ENCODE results near the gene USP7. TPM values are rescaled to one million over a fixed set of nuclear protein-coding genes. Genes with fewer than 3 reads are reported as not detected.

USP7 gene
- total and polyA plus RNA-seq, 2 donors = 39.1 to 100 TPM

DNA sequence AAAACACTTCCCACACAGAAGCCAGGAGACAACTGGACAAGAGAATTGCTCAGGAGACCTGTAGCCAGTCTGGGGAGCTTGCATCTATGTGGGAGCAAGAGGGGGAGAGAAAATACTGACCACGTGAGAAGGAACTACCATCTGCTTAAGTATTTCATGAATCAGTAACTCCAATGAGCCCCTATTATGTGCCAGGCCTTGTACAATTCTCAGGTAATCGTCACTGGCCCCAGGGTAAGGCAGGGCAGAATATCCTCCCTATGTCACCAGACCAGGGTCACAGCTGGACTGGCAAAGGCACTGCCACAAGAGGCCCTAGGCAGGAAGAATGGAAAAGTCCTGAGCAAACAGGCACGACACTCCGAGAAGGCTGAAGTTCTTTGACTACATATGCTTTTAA, 25.9 kb downstream of the USP7 start:
- Histone ChIP-seq H3K4me1 (ENCODE audit: insufficient read depth) (peaks cover 2% of the 10 kb centered on the region), H3K36me3 (ENCODE audit: insufficient read depth) (no peaks in the 10 kb centered on the region), H3K4me3 (ENCODE audit: low read depth, low read length) (no peak overlapping the region), H3K27ac (ENCODE audit: low read depth) (no peak overlapping the region)
- 71% methylated on average over 4 of the region's 4 CpGs for WGBS
- DNase-seq (ENCODE audit: extremely low spot score) = no peak

DNA sequence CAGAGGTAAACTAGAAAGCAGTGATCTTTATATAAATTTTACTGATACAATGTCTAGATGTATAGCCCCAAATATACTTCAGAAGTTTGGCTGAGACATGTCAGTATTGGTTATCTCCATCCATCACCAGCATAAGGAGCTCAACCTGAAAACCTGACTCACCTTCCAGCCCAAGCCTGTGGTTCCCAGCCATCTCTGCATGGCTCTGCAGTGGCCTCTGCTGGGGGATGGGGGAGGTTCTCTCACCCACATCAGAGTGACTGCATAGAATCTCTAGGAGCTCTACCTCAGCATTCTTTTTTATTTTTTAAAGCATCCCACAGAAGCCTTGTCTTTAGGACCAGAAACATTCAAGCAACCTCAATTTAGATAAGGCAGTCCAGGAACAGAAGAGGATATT, 27.3 kb downstream of the USP7 start:
- no peak overlapping the region for H3K27ac ChIP-seq (ENCODE audit: low read depth)
- no peaks in the 10 kb centered on the region for H3K36me3 ChIP-seq (ENCODE audit: insufficient read depth)
- peaks cover 2% of the 10 kb centered on the region for H3K4me1 ChIP-seq (ENCODE audit: insufficient read depth)
- DNase-seq (ENCODE audit: extremely low spot score) = no peak
- no peak overlapping the region for H3K4me3 ChIP-seq (ENCODE audit: low read depth, low read length)

- peaks cover 2% of the 10 kb centered on the region for H3K4me1 ChIP-seq (ENCODE audit: insufficient read depth)
- 81% methylated on average over 9 of the region's 9 CpGs for WGBS
- no peak for DNase-seq (ENCODE audit: extremely low spot score)
Observed at GRCh38 chr16:8935989-8936388, 27.7 kb downstream of the USP7 start.

DNA sequence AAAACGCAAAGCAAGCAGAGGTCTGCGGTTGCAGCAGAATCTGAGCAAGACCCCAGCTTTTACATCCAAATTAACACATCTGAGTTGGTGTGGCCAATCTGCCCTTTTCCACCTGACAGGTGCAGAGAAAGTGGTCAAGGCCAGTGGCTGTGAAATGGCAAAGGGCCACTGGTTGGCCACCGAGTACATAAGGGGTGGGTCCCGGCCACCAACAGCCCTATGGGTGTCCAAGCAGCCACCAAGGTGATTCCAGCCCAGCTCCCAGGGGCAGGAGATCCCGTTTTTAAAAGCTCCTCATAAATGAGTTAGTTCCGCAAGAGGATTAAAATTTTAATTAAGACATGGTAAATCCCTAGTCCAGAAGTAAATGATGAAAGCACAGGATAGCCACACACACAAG, 29.1 kb downstream of the USP7 start:
- Histone ChIP-seq H3K27ac (ENCODE audit: low read depth) (no peak overlapping the region), H3K4me1 (ENCODE audit: insufficient read depth) (peaks cover 2% of the 10 kb centered on the region), H3K4me3 (ENCODE audit: low read depth, low read length) (no peak overlapping the region), H3K36me3 (ENCODE audit: insufficient read depth) (no peaks in the 10 kb centered on the region)
- 84% methylated on average over 6 of the region's 6 CpGs for WGBS
- no peak for DNase-seq (ENCODE audit: extremely low spot score)

More at GRCh38 chr16:8935989-8936388, 27.7 kb downstream of the USP7 start:
- Histone ChIP-seq H3K36me3 (ENCODE audit: insufficient read depth) (no peaks in the 10 kb centered on the region), H3K4me3 (ENCODE audit: low read depth, low read length) (no peak overlapping the region), H3K27ac (ENCODE audit: low read depth) (no peak overlapping the region)

GRCh38 chr16:8931859-8932258, 31.8 kb downstream of the USP7 start:
- 31% methylated on average over 6 of the region's 6 CpGs for WGBS
- Histone ChIP-seq H3K36me3 (ENCODE audit: insufficient read depth) (no peaks in the 10 kb centered on the region), H3K4me1 (ENCODE audit: insufficient read depth) (no peaks in the 10 kb centered on the region), H3K4me3 (ENCODE audit: low read depth, low read length) (no peak overlapping the region), H3K27ac (ENCODE audit: low read depth) (no peak overlapping the region)
- DNase-seq (ENCODE audit: extremely low spot score) = no peak

DNA sequence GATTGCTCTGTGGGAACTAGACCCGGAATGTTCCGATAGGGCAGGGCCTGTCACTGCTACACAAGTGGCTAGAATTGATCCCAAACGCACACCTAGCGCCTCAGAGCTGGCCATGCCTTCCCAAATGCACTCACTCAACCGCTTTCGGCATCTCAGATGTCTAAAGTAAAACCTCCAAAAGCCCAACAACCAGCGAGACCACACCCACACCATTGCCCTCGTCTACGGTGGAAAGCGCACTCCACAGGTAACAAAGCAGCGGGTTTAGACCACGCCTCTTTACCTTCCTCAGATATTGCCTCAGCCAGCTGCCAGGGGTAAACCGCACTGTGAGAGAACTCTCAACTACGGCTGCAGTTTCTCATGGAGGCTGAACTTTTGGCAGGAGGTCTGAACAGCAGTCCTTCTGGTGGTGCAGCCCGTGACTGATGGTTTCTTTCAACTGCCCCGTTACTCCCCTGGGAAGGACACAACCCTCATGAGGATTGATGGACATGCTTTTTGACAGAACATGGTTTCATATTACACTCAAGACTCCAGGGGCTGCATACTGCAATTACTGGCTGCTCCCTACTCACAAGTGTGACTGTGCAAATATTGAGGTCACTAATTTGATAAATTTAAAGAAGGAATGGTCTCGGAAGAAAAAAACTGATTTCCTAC, 34.5 kb downstream of the USP7 start:
- no peak overlapping the region for H3K4me3 ChIP-seq (ENCODE audit: low read depth, low read length)
- no peaks in the 10 kb centered on the region for H3K4me1 ChIP-seq (ENCODE audit: insufficient read depth)
- H3K27ac ChIP-seq (ENCODE audit: low read depth) = no peak overlapping the region
- no peak for DNase-seq (ENCODE audit: extremely low spot score)
- WGBS = 93% methylated on average over 17 of the region's 17 CpGs
- no peaks in the 10 kb centered on the region for H3K36me3 ChIP-seq (ENCODE audit: insufficient read depth)

GRCh38 chr16:8928467-8928957, 35.2 kb downstream of the USP7 start:
- H3K4me1 ChIP-seq (ENCODE audit: insufficient read depth) = no peaks in the 10 kb centered on the region
- WGBS = 80% methylated on average over 10 of the region's 10 CpGs
- DNase-seq (ENCODE audit: extremely low spot score) = no peak

DNA sequence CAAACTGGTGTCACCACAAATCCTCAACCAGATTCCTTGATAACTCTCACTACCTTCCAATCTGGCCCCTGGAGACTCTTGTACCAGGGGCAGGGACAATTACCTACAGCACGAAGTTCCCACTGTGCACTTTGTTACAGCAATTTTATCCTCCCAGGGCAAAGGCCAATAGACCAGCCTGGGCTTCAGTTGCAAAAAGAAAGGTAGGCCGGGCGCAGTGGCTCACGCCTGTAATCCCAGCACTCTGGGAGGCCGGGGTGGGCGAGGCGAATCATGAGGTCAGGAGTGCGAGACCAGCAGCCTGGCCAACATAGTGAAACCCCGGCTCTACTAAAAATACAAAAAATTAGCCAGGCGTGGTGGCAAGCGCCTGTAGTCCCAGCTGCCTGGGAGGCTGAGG, 36.9 kb downstream of the USP7 start:
- Histone ChIP-seq H3K27ac (ENCODE audit: low read depth) (no peak overlapping the region), H3K4me1 (ENCODE audit: insufficient read depth) (no peaks in the 10 kb centered on the region), H3K36me3 (ENCODE audit: insufficient read depth) (no peaks in the 10 kb centered on the region), H3K4me3 (ENCODE audit: low read depth, low read length) (no peak overlapping the region)
- DNase-seq (ENCODE audit: extremely low spot score) = no peak
- whole genome bisulfite sequencing = 97% methylated on average over 11 of the region's 11 CpGs

More at GRCh38 chr16:8928467-8928957, 35.2 kb downstream of the USP7 start:
- H3K36me3 ChIP-seq (ENCODE audit: insufficient read depth) = no peaks in the 10 kb centered on the region
- H3K27ac ChIP-seq (ENCODE audit: low read depth) = no peak overlapping the region
- no peak overlapping the region for H3K4me3 ChIP-seq (ENCODE audit: low read depth, low read length)

DNA sequence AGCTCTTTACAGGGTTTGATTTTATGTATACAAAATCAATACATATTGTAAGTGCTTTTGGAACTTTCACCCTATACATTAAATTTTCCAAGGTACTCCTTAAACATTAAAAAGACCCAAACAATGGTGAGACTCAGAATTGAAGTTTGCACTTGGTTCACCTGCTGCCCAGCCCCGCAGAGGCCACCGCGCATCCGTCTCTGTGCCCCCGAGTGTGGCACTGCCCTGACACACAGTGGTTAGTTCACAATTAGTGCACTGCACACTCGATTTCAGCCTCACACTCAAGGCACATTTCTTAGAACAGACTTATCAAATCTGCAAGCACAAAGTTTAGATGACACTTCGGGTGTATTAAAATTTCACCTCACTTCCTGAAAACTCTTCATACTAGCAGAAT, 38.3 kb downstream of the USP7 start:
- 95% methylated on average over 7 of the region's 7 CpGs for WGBS
- Histone ChIP-seq H3K4me3 (ENCODE audit: low read depth, low read length) (no peak overlapping the region), H3K27ac (ENCODE audit: low read depth) (no peak overlapping the region), H3K36me3 (ENCODE audit: insufficient read depth) (no peaks in the 10 kb centered on the region), H3K4me1 (ENCODE audit: insufficient read depth) (no peaks in the 10 kb centered on the region)
- DNase-seq (ENCODE audit: extremely low spot score) = no peak

- WGBS = 82% methylated on average over 4 of the region's 4 CpGs
- H3K36me3 ChIP-seq (ENCODE audit: insufficient read depth) = peaks cover 2% of the 10 kb centered on the region
Observed at GRCh38 chr16:8924214-8924613, 39.5 kb downstream of the USP7 start.

DNA sequence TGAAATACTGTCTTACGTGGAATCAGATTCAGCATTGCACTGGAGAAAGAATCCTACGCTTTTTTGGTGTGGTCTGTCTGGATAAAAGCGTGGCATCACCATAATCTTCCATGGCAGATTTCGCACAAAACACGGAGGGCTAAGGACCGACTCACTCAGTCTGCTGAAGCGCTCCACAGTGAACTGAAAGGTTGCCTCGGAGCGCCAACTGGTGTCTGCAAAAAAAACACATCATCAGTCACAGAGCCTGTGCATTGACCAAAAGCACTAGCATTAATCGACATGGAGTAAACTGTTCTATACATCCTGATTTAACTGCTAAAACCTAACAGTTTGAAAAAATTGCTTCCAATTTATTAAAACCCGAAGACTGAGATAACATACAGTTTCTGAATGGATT, 40.5 kb downstream of the USP7 start:
- Histone ChIP-seq H3K27ac (ENCODE audit: low read depth) (no peak overlapping the region), H3K4me3 (ENCODE audit: low read depth, low read length) (no peak overlapping the region), H3K36me3 (ENCODE audit: insufficient read depth) (peaks cover 2% of the 10 kb centered on the region), H3K4me1 (ENCODE audit: insufficient read depth) (no peaks in the 10 kb centered on the region)
- DNase-seq (ENCODE audit: extremely low spot score) = no peak
- WGBS = 84% methylated on average over 11 of the region's 11 CpGs

More at GRCh38 chr16:8924214-8924613, 39.5 kb downstream of the USP7 start:
- no peak for DNase-seq (ENCODE audit: extremely low spot score)
- H3K27ac ChIP-seq (ENCODE audit: low read depth) = no peak overlapping the region
- no peak overlapping the region for H3K4me3 ChIP-seq (ENCODE audit: low read depth, low read length)
- H3K4me1 ChIP-seq (ENCODE audit: insufficient read depth) = no peaks in the 10 kb centered on the region

- no peak for DNase-seq (ENCODE audit: extremely low spot score)
- Histone ChIP-seq H3K4me1 (ENCODE audit: insufficient read depth) (no peaks in the 10 kb centered on the region), H3K36me3 (ENCODE audit: insufficient read depth) (peaks cover 2% of the 10 kb centered on the region), H3K27ac (ENCODE audit: low read depth) (no peak overlapping the region), H3K4me3 (ENCODE audit: low read depth, low read length) (no peak overlapping the region)
- WGBS = 92% methylated on average over 10 of the region's 10 CpGs
Observed at GRCh38 chr16:8921347-8921984, 42.2 kb downstream of the USP7 start.

- 83% methylated on average over 6 of the region's 6 CpGs for WGBS
- H3K36me3 ChIP-seq (ENCODE audit: insufficient read depth) = peaks cover 5% of the 10 kb centered on the region
- no peaks in the 10 kb centered on the region for H3K4me1 ChIP-seq (ENCODE audit: insufficient read depth)
- no peak for DNase-seq (ENCODE audit: extremely low spot score)
- H3K27ac ChIP-seq (ENCODE audit: low read depth) = no peak overlapping the region
- H3K4me3 ChIP-seq (ENCODE audit: low read depth, low read length) = no peak overlapping the region
Observed at GRCh38 chr16:8920645-8921346, 42.9 kb downstream of the USP7 start.

GRCh38 chr16:8919934-8920462, 43.7 kb downstream of the USP7 start:
- no peak for DNase-seq (ENCODE audit: extremely low spot score)
- no peak overlapping the region for H3K4me3 ChIP-seq (ENCODE audit: low read depth, low read length)
- H3K27ac ChIP-seq (ENCODE audit: low read depth) = no peak overlapping the region
- 89% methylated on average over 11 of the region's 11 CpGs for WGBS
- no peaks in the 10 kb centered on the region for H3K4me1 ChIP-seq (ENCODE audit: insufficient read depth)
- H3K36me3 ChIP-seq (ENCODE audit: insufficient read depth) = peaks cover 5% of the 10 kb centered on the region

Measured in urinary bladder (tissue), 4 donors.